ENCODE results near the gene ST6GALNAC5.

The ST6GALNAC5 gene

GRCh38 chr1:77014073-77014788 lies 147.0 kb downstream of the ST6GALNAC5 start:
- Histone ChIP-seq H3K36me3 (ENCODE audit: control insufficient read depth in 1 of 2, insufficient read depth in 2 of 2, low read length in 2 of 2) (no peaks in the 10 kb centered on the region), H3K27me3 (ENCODE audit: low read depth, low read length) (no peaks in the 10 kb centered on the region), H3K4me3 (ENCODE audit: low read depth in 1 of 2, low read length in 2 of 2) (no peak overlapping the region), H3K27ac (ENCODE audit: low read length) (no peak overlapping the region), H3K4me1 (ENCODE audit: control insufficient read depth in 1 of 2, insufficient read depth in 2 of 2, low read length in 2 of 2) (no peaks in the 10 kb centered on the region), H3K9me3 (ENCODE audit: control insufficient read depth in 1 of 2, low read length in 2 of 2) (no peaks in the 10 kb centered on the region)

DNA sequence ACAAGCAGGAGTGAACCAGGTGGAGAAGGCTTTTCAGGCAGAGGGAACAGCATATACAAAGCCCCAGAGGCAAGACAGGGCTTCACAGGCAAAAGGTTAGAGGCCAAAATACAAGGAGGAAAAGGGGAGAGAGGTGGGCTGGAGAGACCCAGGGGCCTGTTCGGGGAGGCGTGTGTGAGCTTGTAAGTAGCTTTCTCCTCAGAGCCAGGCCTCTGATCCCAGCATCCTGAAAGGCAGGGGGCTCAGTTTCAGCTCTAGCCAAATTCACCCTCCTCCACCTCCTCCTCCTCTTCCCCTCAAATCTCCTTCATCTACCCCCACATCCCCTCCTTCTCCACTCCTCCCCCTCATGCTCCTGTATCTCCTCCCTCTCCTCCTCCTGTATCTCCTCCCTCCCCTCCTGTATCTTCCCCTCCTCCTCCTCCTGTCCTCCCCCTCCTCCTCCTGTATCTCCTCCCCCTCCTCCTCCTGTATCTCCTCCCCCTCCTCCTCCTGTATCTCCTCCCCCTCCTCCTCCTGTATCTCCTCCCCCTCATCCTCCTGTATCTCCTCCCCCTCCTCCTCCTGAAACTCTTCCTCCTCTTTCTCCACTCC lies 148.6 kb downstream of the ST6GALNAC5 start:
- no peaks in the 10 kb centered on the region for H3K36me3 ChIP-seq (ENCODE audit: control insufficient read depth in 1 of 2, insufficient read depth in 2 of 2, low read length in 2 of 2)
- H3K27ac ChIP-seq (ENCODE audit: low read length) = no peak overlapping the region
- H3K4me1 ChIP-seq (ENCODE audit: control insufficient read depth in 1 of 2, insufficient read depth in 2 of 2, low read length in 2 of 2) = no peaks in the 10 kb centered on the region
- H3K9me3 ChIP-seq (ENCODE audit: control insufficient read depth in 1 of 2, low read length in 2 of 2) = no peaks in the 10 kb centered on the region
- H3K4me3 ChIP-seq (ENCODE audit: low read depth in 1 of 2, low read length in 2 of 2) = no peak overlapping the region
- H3K27me3 ChIP-seq (ENCODE audit: low read depth, low read length) = no peaks in the 10 kb centered on the region

DNA sequence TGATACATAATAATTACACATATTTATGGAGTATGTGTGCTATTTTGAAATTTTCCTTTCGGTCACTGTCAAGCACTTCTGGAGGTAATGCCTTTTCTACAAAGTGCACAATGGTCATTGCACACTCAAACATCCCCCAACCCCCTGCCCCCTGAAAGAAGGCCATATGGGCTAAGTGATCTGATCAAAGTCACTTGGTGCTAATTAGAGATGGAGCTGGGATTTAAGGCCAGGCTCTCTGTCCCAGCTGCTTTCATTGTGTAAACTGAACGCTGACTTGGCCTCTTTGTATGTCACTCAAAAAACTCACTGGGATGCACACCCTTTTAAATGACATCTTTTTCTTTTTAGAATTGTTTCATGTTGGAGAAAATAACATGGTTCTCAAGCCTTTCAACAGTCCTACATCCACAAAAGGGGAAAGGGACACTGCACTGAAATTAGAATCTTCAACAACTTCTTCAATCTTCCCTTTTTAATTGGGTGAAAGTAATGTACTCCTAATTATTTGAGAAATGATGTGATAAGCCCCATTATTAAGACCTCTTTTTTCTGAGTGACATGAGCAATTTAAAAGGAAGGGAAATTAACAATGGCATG lies 149.2 kb downstream of the ST6GALNAC5 start:
- H3K4me1 ChIP-seq (ENCODE audit: control insufficient read depth in 1 of 2, insufficient read depth in 2 of 2, low read length in 2 of 2) = no peaks in the 10 kb centered on the region
- no peaks in the 10 kb centered on the region for H3K27me3 ChIP-seq (ENCODE audit: low read depth, low read length)
- no peak overlapping the region for H3K27ac ChIP-seq (ENCODE audit: low read length)
- no peak overlapping the region for H3K4me3 ChIP-seq (ENCODE audit: low read depth in 1 of 2, low read length in 2 of 2)
- no peaks in the 10 kb centered on the region for H3K9me3 ChIP-seq (ENCODE audit: control insufficient read depth in 1 of 2, low read length in 2 of 2)
- no peaks in the 10 kb centered on the region for H3K36me3 ChIP-seq (ENCODE audit: control insufficient read depth in 1 of 2, insufficient read depth in 2 of 2, low read length in 2 of 2)

DNA sequence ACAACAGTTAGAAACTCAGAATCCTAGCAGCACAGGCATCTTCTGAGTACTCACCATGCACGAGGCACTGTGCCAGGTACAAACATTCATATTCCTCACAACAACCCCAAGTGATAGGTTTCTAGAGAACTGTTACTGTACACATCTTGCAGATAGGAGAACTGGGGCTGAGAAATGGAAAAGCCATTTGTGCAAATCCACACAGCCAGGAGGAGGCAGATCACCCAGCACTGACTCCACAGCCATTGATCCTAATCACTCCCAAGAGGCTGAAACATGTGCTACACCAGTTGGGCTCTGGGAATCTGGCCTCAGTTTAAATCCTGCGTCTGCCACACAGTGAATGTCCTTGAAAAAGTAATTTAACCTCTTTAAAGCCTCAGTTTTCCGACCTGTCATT lies 151.0 kb downstream of the ST6GALNAC5 start:
- H3K27ac ChIP-seq (ENCODE audit: low read length) = no peak overlapping the region
- no peaks in the 10 kb centered on the region for H3K36me3 ChIP-seq (ENCODE audit: control insufficient read depth in 1 of 2, insufficient read depth in 2 of 2, low read length in 2 of 2)
- no peaks in the 10 kb centered on the region for H3K9me3 ChIP-seq (ENCODE audit: control insufficient read depth in 1 of 2, low read length in 2 of 2)
- H3K27me3 ChIP-seq (ENCODE audit: low read depth, low read length) = no peaks in the 10 kb centered on the region
- H3K4me3 ChIP-seq (ENCODE audit: low read depth in 1 of 2, low read length in 2 of 2) = no peak overlapping the region
- H3K4me1 ChIP-seq (ENCODE audit: control insufficient read depth in 1 of 2, insufficient read depth in 2 of 2, low read length in 2 of 2) = peaks cover 0 to 6% of the 10 kb centered on the region in 2 donors

DNA sequence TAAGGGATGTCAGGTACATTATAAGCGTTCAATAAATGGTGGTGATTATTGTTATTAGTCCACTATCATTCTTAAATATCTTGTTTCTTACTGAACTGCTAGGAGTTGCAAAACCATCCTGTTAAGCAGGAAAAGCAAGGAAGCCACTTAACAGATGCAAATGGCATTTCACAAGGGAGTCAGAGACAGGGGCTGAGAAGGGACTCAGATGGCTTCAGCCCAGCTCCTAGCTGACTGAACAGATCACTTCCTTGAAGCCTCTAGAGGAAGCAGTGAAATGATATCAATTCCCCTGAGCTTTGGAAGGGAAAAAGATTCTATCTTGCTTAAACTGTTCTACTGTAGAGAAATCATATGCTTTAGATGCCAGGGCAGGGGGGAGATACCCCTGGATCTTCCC lies 151.5 kb downstream of the ST6GALNAC5 start:
- Histone ChIP-seq H3K27me3 (ENCODE audit: low read depth, low read length) (no peaks in the 10 kb centered on the region), H3K36me3 (ENCODE audit: control insufficient read depth in 1 of 2, insufficient read depth in 2 of 2, low read length in 2 of 2) (no peaks in the 10 kb centered on the region), H3K4me1 (ENCODE audit: control insufficient read depth in 1 of 2, insufficient read depth in 2 of 2, low read length in 2 of 2) (peaks cover 0 to 6% of the 10 kb centered on the region in 2 donors), H3K4me3 (ENCODE audit: low read depth in 1 of 2, low read length in 2 of 2) (no peak overlapping the region), H3K9me3 (ENCODE audit: control insufficient read depth in 1 of 2, low read length in 2 of 2) (no peaks in the 10 kb centered on the region), H3K27ac (ENCODE audit: low read length) (no peak overlapping the region)

- Histone ChIP-seq H3K27me3 (ENCODE audit: low read depth, low read length) (no peaks in the 10 kb centered on the region), H3K27ac (ENCODE audit: low read length) (no peak overlapping the region), H3K4me3 (ENCODE audit: low read depth in 1 of 2, low read length in 2 of 2) (no peak overlapping the region), H3K36me3 (ENCODE audit: control insufficient read depth in 1 of 2, insufficient read depth in 2 of 2, low read length in 2 of 2) (no peaks in the 10 kb centered on the region), H3K4me1 (ENCODE audit: control insufficient read depth in 1 of 2, insufficient read depth in 2 of 2, low read length in 2 of 2) (peaks cover 0 to 13% of the 10 kb centered on the region in 2 donors), H3K9me3 (ENCODE audit: control insufficient read depth in 1 of 2, low read length in 2 of 2) (no peaks in the 10 kb centered on the region)
Observed at GRCh38 chr1:77021732-77022131, 154.5 kb downstream of the ST6GALNAC5 start.

GRCh38 chr1:77024500-77024899 lies 157.2 kb downstream of the ST6GALNAC5 start:
- H3K36me3 ChIP-seq (ENCODE audit: control insufficient read depth in 1 of 2, insufficient read depth in 2 of 2, low read length in 2 of 2) = no peaks in the 10 kb centered on the region
- peaks cover 0 to 27% of the 10 kb centered on the region in 2 donors for H3K4me1 ChIP-seq (ENCODE audit: control insufficient read depth in 1 of 2, insufficient read depth in 2 of 2, low read length in 2 of 2)
- H3K9me3 ChIP-seq (ENCODE audit: control insufficient read depth in 1 of 2, low read length in 2 of 2) = no peaks in the 10 kb centered on the region
- H3K27ac ChIP-seq (ENCODE audit: low read length) = no peak overlapping the region
- no peaks in the 10 kb centered on the region for H3K27me3 ChIP-seq (ENCODE audit: low read depth, low read length)
- no peak overlapping the region for H3K4me3 ChIP-seq (ENCODE audit: low read depth in 1 of 2, low read length in 2 of 2)

- peaks cover 0 to 33% of the 10 kb centered on the region in 2 donors for H3K4me1 ChIP-seq (ENCODE audit: control insufficient read depth in 1 of 2, insufficient read depth in 2 of 2, low read length in 2 of 2)
- H3K9me3 ChIP-seq (ENCODE audit: control insufficient read depth in 1 of 2, low read length in 2 of 2) = no peaks in the 10 kb centered on the region
- H3K4me3 ChIP-seq (ENCODE audit: low read depth in 1 of 2, low read length in 2 of 2) = no peak overlapping the region
- H3K27ac ChIP-seq (ENCODE audit: low read length) = no peak overlapping the region
- no peaks in the 10 kb centered on the region for H3K27me3 ChIP-seq (ENCODE audit: low read depth, low read length)
- H3K36me3 ChIP-seq (ENCODE audit: control insufficient read depth in 1 of 2, insufficient read depth in 2 of 2, low read length in 2 of 2) = no peaks in the 10 kb centered on the region
Observed at GRCh38 chr1:77025599-77025998, 158.3 kb downstream of the ST6GALNAC5 start.

DNA sequence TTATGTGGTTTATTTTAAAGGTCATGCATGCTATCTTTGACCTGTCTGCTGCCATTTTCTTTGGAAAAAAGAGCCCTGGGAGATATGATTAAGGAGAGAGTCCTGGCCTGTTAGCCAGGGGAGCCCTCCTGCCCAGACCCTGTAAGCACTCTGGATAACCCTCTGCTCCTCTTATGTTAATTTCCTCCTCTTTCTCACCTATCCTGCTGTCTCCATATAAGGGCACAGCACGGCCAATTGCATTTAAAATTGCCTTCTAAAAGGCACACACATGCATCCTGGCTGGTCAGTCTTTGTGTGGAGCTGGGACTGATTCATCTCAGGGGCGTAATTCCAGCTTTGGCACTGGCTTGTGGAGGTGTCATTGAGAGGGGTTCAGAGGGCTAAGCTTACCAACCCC lies 158.9 kb downstream of the ST6GALNAC5 start:
- Histone ChIP-seq H3K36me3 (ENCODE audit: control insufficient read depth in 1 of 2, insufficient read depth in 2 of 2, low read length in 2 of 2) (no peaks in the 10 kb centered on the region), H3K4me3 (ENCODE audit: low read depth in 1 of 2, low read length in 2 of 2) (no peak overlapping the region), H3K27me3 (ENCODE audit: low read depth, low read length) (no peaks in the 10 kb centered on the region), H3K27ac (ENCODE audit: low read length) (no peak overlapping the region), H3K4me1 (ENCODE audit: control insufficient read depth in 1 of 2, insufficient read depth in 2 of 2, low read length in 2 of 2) (peaks cover 0 to 33% of the 10 kb centered on the region in 2 donors), H3K9me3 (ENCODE audit: control insufficient read depth in 1 of 2, low read length in 2 of 2) (no peaks in the 10 kb centered on the region)

DNA sequence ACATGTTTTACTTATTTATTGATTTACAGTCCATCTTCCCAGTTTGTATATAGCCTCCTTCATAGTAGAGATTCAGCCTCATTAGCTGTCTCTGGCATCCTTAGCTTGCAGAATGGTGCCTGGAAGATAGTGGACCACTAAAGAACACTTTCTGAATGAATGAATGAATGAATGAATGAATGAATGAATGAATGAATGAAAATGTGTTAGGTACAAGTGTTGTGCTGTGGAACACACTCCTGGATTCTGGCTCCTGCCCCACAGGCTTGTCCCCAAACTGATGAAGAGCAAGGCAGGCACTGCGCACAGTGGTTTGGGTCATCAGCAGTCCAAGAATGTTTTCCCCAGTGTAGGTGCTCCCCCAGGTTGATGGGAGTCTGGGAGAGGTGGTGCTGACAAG lies 159.4 kb downstream of the ST6GALNAC5 start:
- H3K4me1 ChIP-seq (ENCODE audit: control insufficient read depth in 1 of 2, insufficient read depth in 2 of 2, low read length in 2 of 2) = peaks cover 0 to 32% of the 10 kb centered on the region in 2 donors
- H3K9me3 ChIP-seq (ENCODE audit: control insufficient read depth in 1 of 2, low read length in 2 of 2) = no peaks in the 10 kb centered on the region
- no peaks in the 10 kb centered on the region for H3K27me3 ChIP-seq (ENCODE audit: low read depth, low read length)
- no peak overlapping the region for H3K27ac ChIP-seq (ENCODE audit: low read length)
- H3K36me3 ChIP-seq (ENCODE audit: control insufficient read depth in 1 of 2, insufficient read depth in 2 of 2, low read length in 2 of 2) = no peaks in the 10 kb centered on the region
- H3K4me3 ChIP-seq (ENCODE audit: low read depth in 1 of 2, low read length in 2 of 2) = no peak overlapping the region

- H3K9me3 ChIP-seq (ENCODE audit: control insufficient read depth in 1 of 2, low read length in 2 of 2) = no peaks in the 10 kb centered on the region
- no peak overlapping the region for H3K27ac ChIP-seq (ENCODE audit: low read length)
- H3K27me3 ChIP-seq (ENCODE audit: low read depth, low read length) = no peaks in the 10 kb centered on the region
- H3K4me1 ChIP-seq (ENCODE audit: control insufficient read depth in 1 of 2, insufficient read depth in 2 of 2, low read length in 2 of 2) = peaks cover 0 to 27% of the 10 kb centered on the region in 2 donors
- H3K36me3 ChIP-seq (ENCODE audit: control insufficient read depth in 1 of 2, insufficient read depth in 2 of 2, low read length in 2 of 2) = no peaks in the 10 kb centered on the region
- no peak overlapping the region for H3K4me3 ChIP-seq (ENCODE audit: low read depth in 1 of 2, low read length in 2 of 2)
Observed at GRCh38 chr1:77027847-77028246, 160.6 kb downstream of the ST6GALNAC5 start.

Measured in muscle layer of duodenum (tissue), 2 donors.